Smooth muscle cell (in vitro differentiated cells): Measurements from ENCODE around the gene ABCG1. TPM values are rescaled to one million over a fixed set of nuclear protein-coding genes. Genes with fewer than 3 reads are reported as not detected.
"Not testable (repeated sequence)": the region's sequence is repeated elsewhere in the genome, so short reads cannot be mapped to it uniquely, and the experiment has no call there.

Source experiments
- DNase-seq: peaks from one replicate; lab custom pipeline; 2025; ENCODE audit not compliant: unreplicated experiment; lab: John Stamatoyannopoulos, UW
- H2AFZ ChIP-seq: fragments of 200-600 bp; sonication (generic); 2 replicates; pipeline ENCODE4 v1.6.0; 2016; ENCODE audit warnings: antibody characterized with exemption, low read depth, mild to moderate bottlenecking
- H3F3A ChIP-seq: fragments of 200-600 bp; sonication (generic); 2 replicates; pipeline ENCODE4 v1.6.0; 2017; ENCODE audit warnings: antibody characterized with exemption, low read depth
- H3K27ac ChIP-seq: fragments of 200-600 bp; sonication (generic); 2 replicates; pipeline ENCODE4 v1.5.1; 2016; ENCODE audit warnings: low read depth, mild to moderate bottlenecking
- H3K27me3 ChIP-seq: fragments of 200-600 bp; sonication (generic); 2 replicates; pipeline ENCODE4 v1.6.1; 2016; ENCODE audit warnings: low read depth, mild to moderate bottlenecking
- H3K36me3 ChIP-seq: fragments of 200-600 bp; sonication (generic); 2 replicates; pipeline ENCODE4 v1.5.1; 2016; ENCODE audit warnings: low read depth
- H3K4me1 ChIP-seq: fragments of 200-600 bp; sonication (generic); 2 replicates; pipeline ENCODE4 v1.5.1; 2016; ENCODE audit warnings: low read depth
- H3K4me2 ChIP-seq: fragments of 200-600 bp; sonication (generic); 2 replicates; pipeline ENCODE4 v1.6.0; 2016; ENCODE audit warnings: mild to moderate bottlenecking
- H3K4me3 ChIP-seq: fragments of 200-600 bp; sonication (generic); 2 replicates; pipeline ENCODE4 v1.5.1; 2016; ENCODE audit warnings: mild to moderate bottlenecking
- H3K79me2 ChIP-seq: fragments of 200-600 bp; sonication (generic); 2 replicates; pipeline ENCODE4 v1.6.0; 2016; ENCODE audit warnings: low read depth, mild to moderate bottlenecking
- H3K9ac ChIP-seq: fragments of 200-600 bp; sonication (generic); 2 replicates; pipeline ENCODE4 v1.6.0; 2016; ENCODE audit warnings: low read depth
- H3K9me3 ChIP-seq: fragments of 200-600 bp; sonication (generic); replicated peaks from 2 replicates; pipeline ENCODE4 v1.5.1; 2016; ENCODE audit warnings: low read depth
- H4K20me1 ChIP-seq: fragments of 200-600 bp; sonication (generic); 2 replicates; pipeline ENCODE4 v1.6.0; 2016; ENCODE audit warnings: low read depth
- WGBS: methylation state at CpG from one replicate; pipeline ENCODE4 v1.1.7; 2016; ENCODE audit warnings: low lambda C conversion rate; 5-methylcytosine and 5-hydroxymethylcytosine counted together
- polyA plus RNA-seq: library from polyadenylated mRNA; unstranded; fragments of >200 nt; fragmentation: Nextera tagmentation; extraction: Ambion mirVana; gene quantifications from 2 replicates; pipeline ENCODE4 v1.2.1, GENCODE V29; 2016
- total RNA-seq: library from RNA; depleted of rRNA; stranded (reverse); fragments of >200 nt; gene quantifications from 2 replicates; pipeline ENCODE4 v1.2.3, GENCODE V29; 2014
- TF ChIP-seq, protein P1 (sequence below): fragments of 200-600 bp; sonication (generic); IDR thresholded peaks from 2 replicates; pipeline ENCODE4 v1.5.1; 2017; ENCODE audit warnings: borderline replicate concordance, mild to moderate bottlenecking, antibody characterized with exemption; ENCODE audit not compliant: insufficient read depth, poor library complexity, severe bottlenecking

Gene ABCG1
- total and polyA plus RNA-seq, 2 experiments from 2014 or later: 0.55 to 2.9 TPM

- 76% methylated on average over 3 of the region's 3 CpGs for WGBS
Measured at GRCh38 chr21:42176859-42177258, 42.1 kb upstream of the ABCG1 start.

DNA sequence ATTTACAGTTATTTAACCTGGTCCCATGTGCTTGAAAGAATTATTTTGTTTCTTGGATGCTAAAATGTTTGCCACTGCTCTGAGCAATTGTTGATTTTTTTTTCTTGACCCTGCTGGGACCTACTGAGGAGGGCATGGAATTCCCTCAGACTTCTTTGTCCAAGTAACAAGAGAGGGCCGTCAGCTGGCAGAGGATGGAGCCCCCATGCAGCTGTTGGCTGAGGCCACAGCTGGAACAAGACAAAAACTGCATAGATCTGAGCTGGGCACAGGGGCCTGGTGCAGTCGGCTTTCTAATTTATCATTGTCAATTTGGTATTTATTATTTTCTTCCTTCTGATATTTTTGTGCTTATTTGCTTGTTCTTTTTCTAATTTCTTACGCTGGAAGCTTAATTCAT is 39.6 kb upstream of the ABCG1 start:
- Histone ChIP-seq H3K4me1 (peaks cover 4% of the 10 kb centered on the region), H3K27ac (no peak overlapping the region), H3K36me3 (no peaks in the 10 kb centered on the region), H3K9me3 (no peaks in the 10 kb centered on the region), H3K79me2 (no peaks in the 10 kb centered on the region), H3F3A (no peaks in the 10 kb centered on the region), H3K9ac (no peak overlapping the region), H2AFZ (no peak overlapping the region), H3K27me3 (peaks cover 21% of the 10 kb centered on the region), H3K4me3 (no peak overlapping the region), H3K4me2 (no peak overlapping the region), H4K20me1 (no peaks in the 10 kb centered on the region)
- WGBS: 75% methylated on average over 3 of the region's 3 CpGs
- TF ChIP-seq, protein P1, sequence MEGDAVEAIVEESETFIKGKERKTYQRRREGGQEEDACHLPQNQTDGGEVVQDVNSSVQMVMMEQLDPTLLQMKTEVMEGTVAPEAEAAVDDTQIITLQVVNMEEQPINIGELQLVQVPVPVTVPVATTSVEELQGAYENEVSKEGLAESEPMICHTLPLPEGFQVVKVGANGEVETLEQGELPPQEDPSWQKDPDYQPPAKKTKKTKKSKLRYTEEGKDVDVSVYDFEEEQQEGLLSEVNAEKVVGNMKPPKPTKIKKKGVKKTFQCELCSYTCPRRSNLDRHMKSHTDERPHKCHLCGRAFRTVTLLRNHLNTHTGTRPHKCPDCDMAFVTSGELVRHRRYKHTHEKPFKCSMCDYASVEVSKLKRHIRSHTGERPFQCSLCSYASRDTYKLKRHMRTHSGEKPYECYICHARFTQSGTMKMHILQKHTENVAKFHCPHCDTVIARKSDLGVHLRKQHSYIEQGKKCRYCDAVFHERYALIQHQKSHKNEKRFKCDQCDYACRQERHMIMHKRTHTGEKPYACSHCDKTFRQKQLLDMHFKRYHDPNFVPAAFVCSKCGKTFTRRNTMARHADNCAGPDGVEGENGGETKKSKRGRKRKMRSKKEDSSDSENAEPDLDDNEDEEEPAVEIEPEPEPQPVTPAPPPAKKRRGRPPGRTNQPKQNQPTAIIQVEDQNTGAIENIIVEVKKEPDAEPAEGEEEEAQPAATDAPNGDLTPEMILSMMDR: no peak
- no peak for DNase-seq

More at GRCh38 chr21:42176859-42177258, 42.1 kb upstream of the ABCG1 start:
- peaks cover 21% of the 10 kb centered on the region for H3K27me3 ChIP-seq
- no peaks in the 10 kb centered on the region for H3K79me2 ChIP-seq
- no peak overlapping the region for H3K4me2 ChIP-seq
- H3K9ac ChIP-seq: no peak overlapping the region
- H3K27ac ChIP-seq: no peak overlapping the region
- H3K4me1 ChIP-seq: peaks cover 4% of the 10 kb centered on the region
- no peaks in the 10 kb centered on the region for H4K20me1 ChIP-seq
- no peaks in the 10 kb centered on the region for H3K9me3 ChIP-seq
- H3F3A ChIP-seq: no peaks in the 10 kb centered on the region
- DNase-seq: no peak
- H3K4me3 ChIP-seq: no peak overlapping the region
- TF ChIP-seq, protein P1: no peak
- no peak overlapping the region for H2AFZ ChIP-seq
- no peaks in the 10 kb centered on the region for H3K36me3 ChIP-seq

- H3K9ac ChIP-seq, H3K27ac ChIP-seq, H3F3A ChIP-seq, H3K36me3 ChIP-seq, H3K4me3 ChIP-seq, H3K4me2 ChIP-seq, H3K79me2 ChIP-seq, H4K20me1 ChIP-seq, H3K4me1 ChIP-seq, H3K9me3 ChIP-seq, H2AFZ ChIP-seq, DNase-seq: not testable (repeated sequence)
- WGBS: 90% methylated on average over 2 of the region's 3 CpGs
- H3K27me3 ChIP-seq: peaks cover 21% of the 10 kb centered on the region
Measured at GRCh38 chr21:42180001-42180400, 38.9 kb upstream of the ABCG1 start.

- H2AFZ ChIP-seq: no peak overlapping the region
- H3K4me2 ChIP-seq: no peak overlapping the region
- H3K4me3 ChIP-seq: no peak overlapping the region
- no peak overlapping the region for H3K27ac ChIP-seq
- H3F3A ChIP-seq: no peaks in the 10 kb centered on the region
- H3K9ac ChIP-seq: no peak overlapping the region
- TF ChIP-seq, protein P1: no peak
- peaks cover 6% of the 10 kb centered on the region for H3K27me3 ChIP-seq
- H3K4me1 ChIP-seq: peaks cover 4% of the 10 kb centered on the region
- no peaks in the 10 kb centered on the region for H3K79me2 ChIP-seq
- no peaks in the 10 kb centered on the region for H4K20me1 ChIP-seq
- H3K9me3 ChIP-seq: no peaks in the 10 kb centered on the region
- 83% methylated on average over 4 of the region's 4 CpGs for WGBS
- H3K36me3 ChIP-seq: no peaks in the 10 kb centered on the region
- DNase-seq: no peak
Measured at GRCh38 chr21:42182713-42183371, 36.1 kb upstream of the ABCG1 start.
